Right lobe of liver (tissue), 4 donors: ENCODE measurements around the gene DLGAP3.
A peak's percentile ranks its signal among the peaks of the same experiment; 100 is the strongest.

Source experiments
- POLR2A ChIP-seq: fragments of 450-650 bp; IDR thresholded peaks from one replicate; pipeline ENCODE4 v1.6.1; 2017; ENCODE audit warnings: antibody characterized with exemption, mild to moderate bottlenecking
- TF ChIP-seq, protein P1 (sequence below), 4 donors: fragments of 200-600 bp in 3 of 4; fragments of 450-650 bp in 1 of 4; IDR thresholded peaks; one replicate each; pipeline versions ENCODE4 v1.5.1 to v1.8.0; 2016 to 2022; ENCODE audit warnings: antibody characterized with exemption in 4 of 4, mild to moderate bottlenecking in 2 of 4
- donor health status: DM: no; HTN: no; CAD: no.
- donor health status: DM: no; HTN: no; CAD: no.
- donor health status: DM: no; HTN: yes; CAD: no.

DNA sequence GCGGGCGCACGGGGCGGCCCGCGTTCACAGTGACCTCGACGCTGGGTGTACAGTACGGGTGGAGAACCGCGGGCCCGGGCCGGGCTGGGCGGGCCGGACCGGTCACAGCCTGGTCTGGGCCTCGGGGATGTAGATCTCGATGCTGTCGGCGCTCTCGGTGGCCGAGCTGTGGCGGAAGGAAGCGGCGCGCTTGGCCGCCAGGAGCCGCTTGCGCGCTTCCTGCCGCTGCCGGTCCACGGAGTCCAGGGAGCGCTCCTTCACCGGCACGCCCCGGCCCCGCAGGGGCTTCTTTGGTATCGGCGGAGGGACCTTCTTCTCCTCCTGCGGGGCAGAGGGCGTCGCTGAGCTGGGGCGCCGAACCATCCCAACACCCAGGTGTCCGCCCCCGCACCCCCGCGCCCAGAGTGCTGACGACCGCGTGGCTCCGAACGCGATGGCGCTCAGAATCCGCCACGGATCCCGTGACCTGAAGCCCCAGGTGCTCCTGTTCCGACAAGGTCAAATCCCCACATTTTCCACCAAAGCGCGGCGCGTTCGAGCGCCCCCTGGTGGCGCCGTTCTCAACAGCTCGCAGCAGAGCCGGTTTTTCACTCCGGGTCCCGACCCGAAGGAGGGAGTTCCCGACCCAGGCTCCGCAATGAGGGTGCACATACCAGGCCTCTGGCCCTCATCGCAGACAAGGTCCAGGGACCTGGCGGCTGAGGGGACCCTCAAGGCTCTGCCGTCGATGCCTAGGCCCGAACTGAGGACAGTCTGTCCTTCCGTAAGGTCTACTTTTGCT is 63.3 kb downstream of the DLGAP3 start:
- TF ChIP-seq, protein P1, sequence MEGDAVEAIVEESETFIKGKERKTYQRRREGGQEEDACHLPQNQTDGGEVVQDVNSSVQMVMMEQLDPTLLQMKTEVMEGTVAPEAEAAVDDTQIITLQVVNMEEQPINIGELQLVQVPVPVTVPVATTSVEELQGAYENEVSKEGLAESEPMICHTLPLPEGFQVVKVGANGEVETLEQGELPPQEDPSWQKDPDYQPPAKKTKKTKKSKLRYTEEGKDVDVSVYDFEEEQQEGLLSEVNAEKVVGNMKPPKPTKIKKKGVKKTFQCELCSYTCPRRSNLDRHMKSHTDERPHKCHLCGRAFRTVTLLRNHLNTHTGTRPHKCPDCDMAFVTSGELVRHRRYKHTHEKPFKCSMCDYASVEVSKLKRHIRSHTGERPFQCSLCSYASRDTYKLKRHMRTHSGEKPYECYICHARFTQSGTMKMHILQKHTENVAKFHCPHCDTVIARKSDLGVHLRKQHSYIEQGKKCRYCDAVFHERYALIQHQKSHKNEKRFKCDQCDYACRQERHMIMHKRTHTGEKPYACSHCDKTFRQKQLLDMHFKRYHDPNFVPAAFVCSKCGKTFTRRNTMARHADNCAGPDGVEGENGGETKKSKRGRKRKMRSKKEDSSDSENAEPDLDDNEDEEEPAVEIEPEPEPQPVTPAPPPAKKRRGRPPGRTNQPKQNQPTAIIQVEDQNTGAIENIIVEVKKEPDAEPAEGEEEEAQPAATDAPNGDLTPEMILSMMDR (IDR thresholded peaks at IDR 0.05) = peak; percentile 96 to 99 (median 97)
- peak; percentile 43 for TF ChIP-seq POLR2A
